IPS-18c (cell line): ENCODE measurements around the gene SLIT1.

Experiments
- H3K4me3 ChIP-seq: 2 replicates; pipeline ENCODE4 v1.7.0; 2013; ENCODE audit warnings: low read depth, mild to moderate bottlenecking, low read length, moderate library complexity; ENCODE audit not compliant: insufficient read depth
- H3K9me3 ChIP-seq: one replicate; pipeline ENCODE4 v1.6.1; 2013; ENCODE audit warnings: mild to moderate bottlenecking, low read length, moderate library complexity; ENCODE audit not compliant: control insufficient read depth, insufficient read depth

The SLIT1 gene

GRCh38 chr10:97003151-97003803 lies 182.5 kb downstream of the SLIT1 start:
- Histone ChIP-seq H3K4me3 (no peak overlapping the region), H3K9me3 (no peaks in the 10 kb centered on the region)

GRCh38 chr10:97002670-97003069 lies 183.1 kb downstream of the SLIT1 start:
- no peak overlapping the region for H3K4me3 ChIP-seq
- no peaks in the 10 kb centered on the region for H3K9me3 ChIP-seq

DNA sequence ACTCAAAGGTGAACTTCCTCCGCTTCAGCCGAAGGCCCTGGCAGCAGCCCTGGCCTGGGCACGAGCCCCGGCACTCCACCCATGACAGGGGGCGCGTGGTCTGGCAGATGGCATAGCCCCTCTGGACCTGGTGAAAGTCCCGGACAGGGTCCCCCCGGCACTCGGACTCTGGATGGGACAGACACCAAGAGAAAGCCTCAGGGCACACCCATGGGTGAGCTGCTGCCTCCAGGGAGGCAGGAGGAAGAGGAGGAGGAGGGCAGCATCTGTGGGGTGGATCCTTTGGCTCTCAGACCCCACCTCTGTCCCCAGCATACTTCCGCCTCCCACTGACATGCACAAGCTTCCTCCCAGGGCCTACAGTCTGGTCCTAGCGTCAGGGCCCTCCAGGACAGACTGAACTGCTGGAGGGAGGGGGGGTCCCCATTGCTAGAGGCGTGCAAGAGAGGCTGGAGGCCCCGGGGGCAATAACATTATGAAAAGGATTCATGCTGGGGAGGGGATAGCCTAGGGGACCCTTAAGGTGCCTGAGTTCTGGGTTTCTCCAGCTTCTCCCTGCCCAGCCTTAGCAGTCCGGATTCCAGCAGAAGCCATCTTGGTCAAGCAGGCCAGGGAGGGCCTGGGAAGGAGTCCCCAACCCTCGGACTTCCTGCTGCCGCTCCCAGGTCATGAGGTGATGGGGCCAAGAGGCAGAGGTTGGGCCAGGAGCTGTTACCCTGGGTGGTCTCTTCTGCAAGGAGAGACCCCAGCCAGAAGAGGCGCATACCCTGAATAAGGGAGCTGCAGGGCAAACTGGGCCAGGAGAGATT lies 184.4 kb downstream of the SLIT1 start:
- Histone ChIP-seq H3K4me3 (no peak overlapping the region), H3K9me3 (no peaks in the 10 kb centered on the region)

DNA sequence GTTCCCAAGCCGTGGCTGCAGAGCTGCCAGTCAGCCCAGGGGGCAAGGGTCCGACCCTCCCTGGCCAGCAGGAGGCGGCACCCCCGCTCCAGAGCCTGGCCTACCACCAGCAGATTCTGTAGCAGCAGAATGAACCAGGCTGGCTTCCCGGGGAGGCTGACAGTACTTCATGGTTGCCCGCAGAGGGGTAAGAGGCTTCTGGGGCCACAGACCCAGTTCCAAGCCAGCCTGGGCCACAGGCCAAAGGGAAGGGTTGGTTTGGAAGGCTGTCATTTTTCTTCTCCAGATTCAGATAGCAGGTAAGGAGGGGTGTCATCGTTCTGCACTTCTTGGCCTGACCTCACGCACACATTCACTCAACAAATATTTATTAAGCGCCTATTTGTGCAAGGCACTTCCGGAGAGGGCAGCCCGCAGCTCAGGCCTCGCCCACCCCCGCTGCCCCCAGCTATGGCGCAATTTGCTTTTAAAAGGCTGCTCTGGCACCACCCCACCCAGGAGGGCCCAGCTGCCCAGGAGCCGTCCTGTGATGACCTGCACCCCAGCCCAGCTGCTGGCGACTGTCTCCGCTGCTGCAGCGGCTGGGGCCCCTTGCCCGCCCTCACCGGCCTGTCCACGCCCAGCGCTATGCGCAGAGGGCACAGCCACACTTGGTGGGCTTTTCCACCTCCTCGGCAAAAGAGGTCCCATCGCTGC lies 185.1 kb downstream of the SLIT1 start:
- H3K4me3 ChIP-seq = no peak overlapping the region
- no peaks in the 10 kb centered on the region for H3K9me3 ChIP-seq

DNA sequence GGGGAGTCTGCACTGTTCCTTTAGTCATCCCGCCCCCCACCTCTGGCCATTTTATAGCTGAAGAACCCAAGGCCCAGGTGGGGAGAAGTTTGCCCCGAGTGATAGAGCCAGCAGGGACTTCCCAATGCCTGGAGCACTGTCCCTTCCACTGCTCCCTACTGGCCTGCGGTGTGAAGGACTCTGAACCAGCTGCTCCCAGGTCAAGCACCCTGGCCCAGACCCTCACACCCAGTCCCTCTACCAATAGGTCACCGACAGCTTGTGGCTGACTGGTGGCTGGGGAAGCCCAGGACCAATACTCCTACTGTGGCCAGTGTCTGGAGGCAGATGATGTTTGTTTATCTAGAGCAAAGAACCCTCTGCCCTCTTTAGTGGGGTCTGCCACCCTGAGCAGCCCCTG lies 185.8 kb downstream of the SLIT1 start:
- no peak overlapping the region for H3K4me3 ChIP-seq
- H3K9me3 ChIP-seq = no peaks in the 10 kb centered on the region

DNA sequence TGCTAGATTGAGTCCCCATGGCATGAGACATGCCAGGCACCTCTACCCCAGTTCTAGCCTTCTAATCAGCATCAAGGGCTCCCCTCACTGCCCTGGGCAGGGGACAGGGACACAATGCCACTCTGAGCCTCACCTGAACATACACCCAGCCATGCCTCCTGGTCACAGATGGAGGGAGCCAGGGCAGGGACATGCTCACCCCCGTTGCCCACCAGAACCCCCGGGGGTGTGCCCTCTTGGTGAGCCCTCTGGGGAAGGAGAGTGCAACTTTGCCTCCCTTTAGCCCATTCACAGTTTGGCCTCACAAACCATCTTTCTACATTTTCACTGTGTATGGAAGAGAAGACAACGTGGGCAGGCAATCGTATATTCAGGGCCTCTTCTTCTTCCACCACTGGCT lies 186.4 kb downstream of the SLIT1 start:
- no peaks in the 10 kb centered on the region for H3K9me3 ChIP-seq
- no peak overlapping the region for H3K4me3 ChIP-seq

DNA sequence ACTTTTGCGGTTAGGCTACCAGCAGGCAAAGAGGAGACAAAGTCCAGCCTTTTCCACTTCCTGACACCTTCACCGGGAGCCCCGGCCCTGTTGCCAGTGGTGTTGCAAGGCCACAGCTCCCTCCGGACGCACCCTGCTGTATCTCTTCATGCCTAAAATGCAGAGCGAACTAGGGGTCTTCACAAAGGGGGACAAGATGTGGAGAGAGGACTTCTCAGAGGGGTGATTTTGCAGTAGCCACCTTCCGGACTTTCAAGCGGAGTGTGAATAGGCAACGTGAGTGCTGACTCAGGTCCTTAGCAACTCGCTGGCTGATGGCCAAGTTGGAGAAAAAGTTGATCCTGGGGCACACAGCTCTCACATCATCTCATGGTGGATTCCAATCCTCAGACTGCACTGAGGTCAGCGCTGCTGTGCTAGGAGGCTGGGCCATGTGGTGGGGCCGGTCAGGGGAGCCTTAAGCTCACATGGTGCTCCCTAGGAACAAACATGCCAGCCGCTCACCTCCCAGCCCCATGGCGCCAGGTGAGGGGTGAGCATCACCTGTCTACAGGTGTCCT lies 187.3 kb downstream of the SLIT1 start:
- H3K4me3 ChIP-seq = no peak overlapping the region
- no peaks in the 10 kb centered on the region for H3K9me3 ChIP-seq

DNA sequence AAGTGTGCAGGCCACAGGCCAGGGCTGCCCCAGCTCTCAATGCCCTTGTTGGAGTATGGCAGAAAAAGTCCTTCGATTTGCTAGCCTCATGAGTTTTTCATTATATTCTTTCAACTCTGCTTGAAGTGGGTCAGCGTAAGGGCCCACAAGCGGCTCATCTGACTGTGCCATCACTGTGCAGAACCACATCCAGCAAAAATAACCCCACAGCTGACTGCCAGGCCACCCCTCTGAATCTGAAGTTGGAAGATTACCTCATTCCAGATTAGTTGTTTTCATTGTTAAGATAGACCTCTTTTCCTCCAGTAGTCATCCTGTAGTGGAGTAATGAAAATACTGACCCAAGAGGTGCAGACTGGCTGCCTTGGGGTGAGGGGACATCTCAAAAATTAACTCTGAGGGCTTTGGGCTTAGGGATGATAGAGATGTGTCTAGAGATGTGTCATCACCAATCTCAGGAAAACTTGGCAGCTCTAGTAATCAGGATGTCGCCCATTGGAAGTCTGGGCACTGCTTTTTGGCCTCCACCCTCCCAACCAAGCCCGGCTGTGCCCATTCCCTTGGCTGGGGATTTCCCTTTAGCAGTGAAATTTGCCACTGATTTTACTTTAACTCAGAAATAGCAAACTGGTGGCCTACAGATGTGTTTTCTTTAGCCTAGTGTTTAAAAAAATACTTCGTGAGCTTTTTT lies 189.3 kb downstream of the SLIT1 start:
- no peaks in the 10 kb centered on the region for H3K9me3 ChIP-seq
- no peak overlapping the region for H3K4me3 ChIP-seq

- no peak overlapping the region for H3K4me3 ChIP-seq
- H3K9me3 ChIP-seq = no peaks in the 10 kb centered on the region
Observed at GRCh38 chr10:96995851-96996250, 189.9 kb downstream of the SLIT1 start.

DNA sequence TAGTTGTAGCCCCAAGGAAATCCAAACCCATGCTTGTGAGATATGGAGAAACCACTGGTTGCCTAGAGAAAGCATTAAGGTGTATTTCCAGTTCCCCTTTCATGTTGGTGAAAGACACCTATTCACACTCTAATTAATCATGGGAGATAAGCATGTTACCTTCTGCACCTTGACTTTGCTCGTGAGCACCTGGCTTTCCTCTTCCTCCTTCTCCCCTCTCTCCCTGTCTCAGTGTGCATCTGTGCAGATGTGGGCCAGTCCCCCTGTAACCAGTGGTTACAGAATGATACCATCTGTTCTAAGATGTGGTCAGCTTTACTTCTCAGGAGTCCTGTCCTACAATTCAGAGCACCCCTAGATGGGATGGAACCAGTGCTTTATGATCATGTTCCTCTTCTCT lies 193.0 kb downstream of the SLIT1 start:
- H3K4me3 ChIP-seq = no peak overlapping the region
- no peaks in the 10 kb centered on the region for H3K9me3 ChIP-seq

DNA sequence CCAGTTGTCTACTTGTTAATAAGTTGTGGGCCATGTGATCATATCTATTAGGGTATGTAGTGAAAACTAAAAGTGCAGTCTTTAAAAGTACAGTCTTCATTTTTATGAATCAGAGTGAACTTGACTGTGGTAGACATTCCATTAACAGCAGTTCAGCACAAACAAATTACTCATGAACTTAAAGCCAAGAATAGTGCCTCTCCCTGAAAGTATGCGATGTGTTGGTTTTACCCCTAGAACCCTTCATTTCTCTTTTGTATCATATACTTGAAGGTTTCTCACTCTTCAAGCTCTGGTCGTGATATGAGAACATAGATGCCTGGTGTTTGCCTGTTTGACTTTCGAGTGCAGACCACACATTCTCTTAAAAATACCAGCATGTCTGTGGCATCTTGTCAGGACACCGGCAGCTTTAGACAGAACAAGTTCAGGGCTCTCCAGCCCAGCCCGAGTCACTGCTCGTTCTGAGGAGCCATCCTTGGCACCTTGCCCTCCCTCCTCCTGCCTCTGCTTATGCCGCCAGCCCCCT lies 194.4 kb downstream of the SLIT1 start:
- no peak overlapping the region for H3K4me3 ChIP-seq
- H3K9me3 ChIP-seq = no peaks in the 10 kb centered on the region

DNA sequence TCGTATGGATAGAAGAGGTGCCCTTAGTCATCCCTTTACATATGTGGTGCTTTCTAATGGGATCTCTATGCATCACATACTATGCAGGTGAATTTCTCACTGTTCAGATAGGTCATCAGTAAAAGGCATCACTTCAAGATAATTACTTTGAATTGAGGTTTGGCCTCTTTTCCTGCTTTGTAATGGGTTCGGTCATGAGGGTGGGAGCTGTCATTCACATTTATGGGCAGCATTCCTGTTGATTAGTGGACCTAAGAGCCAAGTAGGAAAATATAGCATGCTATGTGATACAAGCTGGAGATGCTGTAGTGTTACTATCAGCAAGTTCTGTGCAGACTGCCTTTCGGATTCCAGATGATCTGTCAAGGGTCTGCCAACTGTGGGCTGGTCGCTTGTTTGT lies 197.3 kb downstream of the SLIT1 start:
- no peak overlapping the region for H3K4me3 ChIP-seq
- no peaks in the 10 kb centered on the region for H3K9me3 ChIP-seq

DNA sequence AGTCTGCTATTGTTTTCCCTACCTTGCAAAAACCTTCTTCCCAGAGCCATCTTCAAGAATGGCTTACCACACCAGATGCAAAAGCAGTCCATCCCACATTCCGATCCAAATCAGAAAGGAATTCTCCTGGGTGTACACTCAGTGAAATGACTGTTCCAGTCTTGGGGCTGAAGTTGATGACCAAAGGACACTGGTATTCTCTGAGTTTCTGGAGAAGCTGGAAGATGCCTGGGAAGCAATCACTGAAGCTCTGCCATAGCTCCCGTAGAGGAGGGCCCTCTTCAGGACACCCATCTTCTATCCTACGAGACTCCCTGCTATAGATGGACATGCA lies 197.9 kb downstream of the SLIT1 start:
- no peak overlapping the region for H3K4me3 ChIP-seq
- no peaks in the 10 kb centered on the region for H3K9me3 ChIP-seq

GRCh38 chr10:96987141-96987841 lies 198.5 kb downstream of the SLIT1 start:
- no peaks in the 10 kb centered on the region for H3K9me3 ChIP-seq
- no peak overlapping the region for H3K4me3 ChIP-seq

DNA sequence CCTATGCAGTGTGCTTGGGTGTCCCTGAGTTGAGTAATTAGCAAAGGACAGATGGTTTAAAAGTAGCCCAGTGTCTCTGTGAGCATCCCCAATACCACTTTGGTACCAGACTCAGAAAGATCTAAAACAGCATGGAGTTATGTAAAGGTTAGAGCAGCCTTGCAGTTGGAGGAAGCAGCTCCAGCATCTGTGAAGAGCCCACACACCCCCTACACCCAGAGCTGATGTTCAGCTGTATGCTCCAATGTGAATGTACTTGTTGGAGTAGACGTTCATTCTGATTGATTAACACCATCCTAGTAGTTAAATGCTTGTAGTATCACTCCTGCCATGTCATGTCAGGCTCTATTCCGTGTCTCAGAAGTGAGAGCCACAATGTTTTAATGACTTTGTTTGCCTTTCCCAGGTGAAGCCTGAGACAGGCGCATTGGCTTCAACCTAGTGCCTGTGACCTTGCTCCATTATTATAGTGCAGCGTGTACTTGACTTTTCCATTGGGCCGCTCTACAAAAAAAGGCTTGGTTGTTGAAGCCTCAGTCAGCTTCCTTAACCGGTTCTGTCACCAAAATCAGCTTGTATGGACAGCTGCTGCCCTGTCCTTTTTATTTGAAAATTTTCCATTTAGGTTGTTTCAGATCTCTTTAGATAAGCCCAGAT lies 199.4 kb downstream of the SLIT1 start:
- H3K9me3 ChIP-seq = no peaks in the 10 kb centered on the region
- no peak overlapping the region for H3K4me3 ChIP-seq

DNA sequence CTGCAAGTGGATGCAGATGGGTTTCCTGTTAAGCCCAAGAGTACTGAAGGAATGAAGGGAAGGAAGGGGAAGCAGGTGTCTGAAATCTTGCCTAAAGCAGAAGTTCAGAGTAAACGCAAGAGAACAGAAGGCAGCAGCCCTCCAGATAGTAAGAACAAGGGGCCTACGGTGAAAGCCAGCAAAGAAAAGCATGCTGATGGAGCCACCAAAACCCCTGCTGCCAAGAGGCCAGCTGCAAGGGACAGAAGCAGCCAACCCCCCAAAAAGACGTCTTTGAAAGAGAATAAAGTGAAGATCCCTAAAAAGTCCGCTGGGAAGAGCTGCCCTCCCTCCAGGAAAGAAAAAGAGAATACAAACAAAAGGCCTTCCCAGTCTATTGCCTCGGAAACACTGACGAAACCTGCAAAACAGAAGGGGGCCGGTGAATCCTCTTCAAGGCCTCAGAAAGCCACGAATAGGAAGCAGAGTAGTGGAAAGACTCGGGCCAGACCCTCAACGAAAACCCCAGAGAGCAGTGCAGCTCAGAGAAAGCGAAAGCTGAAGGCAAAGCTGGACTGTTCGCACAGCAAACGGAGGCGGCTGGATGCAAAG lies 201.1 kb downstream of the SLIT1 start:
- H3K9me3 ChIP-seq = no peaks in the 10 kb centered on the region
- H3K4me3 ChIP-seq = no peak overlapping the region
